NCI-H2029 treated with DMSO at 0.1 percent for 48 hours (cell line): ENCODE measurements around the gene AHCYL1.
A peak's percentile ranks its signal among the peaks of the same experiment; 100 is the strongest.
"Not testable (repeated sequence)": the region's sequence is repeated elsewhere in the genome, so short reads cannot be mapped to it uniquely, and the experiment has no call there.

Experiments used
- DNase-seq: peaks from one replicate; lab custom pipeline; 2025; lab: John Stamatoyannopoulos, UW

Gene AHCYL1

GRCh38 chr1:109984456-109985246 lies at the start of gene AHCYL1:
AHCYL1 (plus strand) TSS chr1:109984765; CDS start chr1:109985053, 288 bp downstream.
- peak; percentile 91 for DNase-seq

DNA sequence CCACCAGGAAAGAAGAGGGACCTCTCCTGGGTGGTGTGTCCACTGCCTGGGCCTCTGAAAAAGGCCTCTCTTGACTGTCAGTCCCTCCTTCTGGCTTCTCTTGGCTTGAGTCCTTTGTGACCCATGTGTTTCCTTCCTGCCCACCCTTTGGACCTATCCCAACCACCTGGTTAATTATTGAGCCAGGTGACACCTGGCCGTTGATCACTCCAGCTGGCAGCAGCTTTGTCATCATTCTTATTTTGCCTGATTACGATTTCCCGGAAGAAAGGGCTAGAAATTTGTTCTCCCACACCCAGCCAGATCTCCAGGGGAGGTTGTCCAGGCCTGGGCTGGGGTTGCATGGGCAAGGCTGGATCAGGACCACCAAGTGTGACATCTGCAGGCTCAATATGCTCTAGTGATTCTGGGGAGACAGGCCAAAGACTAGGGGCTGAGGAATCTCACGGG lies 49.1 kb upstream of the AHCYL1 start:
- peak; percentile 11 for DNase-seq

- DNase-seq: no peak
Measured at GRCh38 chr1:109937738-109938137, 46.8 kb upstream of the AHCYL1 start.

DNA sequence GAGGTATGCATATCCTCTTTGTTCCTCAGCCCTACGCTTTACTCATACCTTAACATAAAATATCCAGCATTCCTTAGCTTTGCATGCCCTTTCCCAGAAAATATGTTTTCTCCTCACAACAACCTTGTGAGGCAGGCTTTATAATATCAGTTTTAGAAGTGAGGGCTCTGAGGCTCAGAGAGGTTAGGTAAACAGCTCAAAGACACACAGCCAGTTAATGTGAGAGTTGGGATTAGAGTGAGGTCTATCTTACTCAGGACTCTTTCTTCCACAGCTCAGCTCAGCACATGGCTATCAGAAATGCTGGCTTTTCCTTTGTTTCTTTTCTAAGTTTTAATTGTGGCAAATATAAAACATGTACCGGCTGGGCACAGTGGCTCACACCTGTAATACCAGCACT lies 46.0 kb upstream of the AHCYL1 start:
- no peak for DNase-seq

DNA sequence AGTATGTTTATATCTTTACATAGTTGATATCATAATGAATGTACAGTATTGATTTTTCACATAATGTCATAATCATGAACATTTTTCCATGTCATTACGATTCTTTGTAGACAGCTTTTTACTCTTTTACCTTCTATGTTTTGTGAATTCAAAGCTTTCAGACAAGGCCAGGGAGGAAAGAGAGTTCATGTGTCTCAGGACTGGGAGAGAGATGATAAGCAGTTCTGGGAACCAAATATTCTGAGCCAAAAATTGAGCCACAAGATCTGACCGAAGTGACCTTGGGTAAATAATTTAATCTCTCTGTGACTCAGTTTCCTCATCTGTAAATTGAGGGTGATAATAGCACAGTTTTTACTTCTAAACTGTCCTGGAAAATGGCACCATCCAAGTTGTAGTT lies 42.1 kb upstream of the AHCYL1 start:
- no peak for DNase-seq

GRCh38 chr1:109944541-109944940 lies 40.0 kb upstream of the AHCYL1 start:
- no peak for DNase-seq

- DNase-seq: no peak
Measured at GRCh38 chr1:109946511-109946910, 38.1 kb upstream of the AHCYL1 start.

DNA sequence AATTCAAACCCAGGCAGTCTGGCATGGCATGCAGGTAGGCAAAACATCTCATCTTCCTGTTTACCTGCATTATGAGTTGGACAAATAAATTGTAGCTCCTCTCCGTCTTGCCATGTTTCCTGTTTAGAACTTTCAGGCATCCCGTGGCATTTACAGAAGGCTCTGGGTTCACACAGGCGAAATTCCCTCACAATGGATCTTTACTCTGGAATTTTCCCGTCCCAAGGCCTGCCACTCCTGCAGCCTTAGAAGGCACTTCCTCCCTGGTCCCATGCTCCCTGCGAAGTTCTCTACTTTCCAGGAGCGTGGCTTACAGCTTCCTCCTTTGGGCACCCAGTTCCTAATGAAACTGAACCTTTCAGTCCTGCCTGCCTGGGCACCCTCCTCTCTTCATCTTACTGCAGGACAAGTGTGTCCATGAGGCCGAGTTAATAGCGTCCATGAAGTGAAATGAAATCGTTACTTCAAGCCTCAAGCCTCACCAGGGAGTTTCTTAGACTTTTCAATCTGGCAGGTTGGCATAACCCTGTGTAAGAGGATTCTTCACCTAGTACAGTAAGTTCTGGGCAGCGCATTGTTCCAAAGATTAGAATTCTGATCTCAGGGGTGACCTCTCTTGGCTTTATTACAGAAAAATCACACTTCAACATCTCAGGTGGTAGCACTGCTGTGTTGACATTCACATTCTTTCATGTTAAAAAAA lies 36.8 kb upstream of the AHCYL1 start:
- DNase-seq: no peak

GRCh38 chr1:109948285-109948630 lies 36.3 kb upstream of the AHCYL1 start:
- DNase-seq: no peak

- no peak for DNase-seq
Measured at GRCh38 chr1:109950038-109950437, 34.5 kb upstream of the AHCYL1 start.

DNA sequence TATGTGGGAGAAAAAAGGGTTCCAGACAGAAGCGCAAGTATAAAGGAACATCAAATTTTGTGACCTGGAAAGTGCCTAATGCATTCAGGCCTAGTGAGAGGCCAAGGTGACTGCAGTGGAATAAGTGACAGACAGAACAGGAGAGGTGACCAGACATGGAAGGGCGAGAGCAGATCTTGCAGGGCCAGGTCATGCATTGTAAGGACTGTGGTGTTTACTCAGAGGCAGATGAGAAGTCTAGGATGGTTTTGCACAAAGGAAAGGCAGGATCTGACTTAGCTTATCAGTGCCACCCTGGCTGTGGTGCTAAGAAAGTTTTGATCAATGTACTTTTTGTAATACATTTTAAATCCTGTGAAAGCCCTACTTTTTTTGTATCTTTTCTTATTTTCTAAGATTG lies 34.1 kb upstream of the AHCYL1 start:
- no peak for DNase-seq

GRCh38 chr1:109951501-109951900 lies 33.1 kb upstream of the AHCYL1 start:
- DNase-seq: not testable (repeated sequence)

GRCh38 chr1:109954041-109954512 lies 30.5 kb upstream of the AHCYL1 start:
- DNase-seq: no peak

GRCh38 chr1:109959632-109959973 lies 25.0 kb upstream of the AHCYL1 start:
- DNase-seq: no peak

GRCh38 chr1:109959974-109960744 lies 24.4 kb upstream of the AHCYL1 start:
- DNase-seq: peak; percentile 51

DNA sequence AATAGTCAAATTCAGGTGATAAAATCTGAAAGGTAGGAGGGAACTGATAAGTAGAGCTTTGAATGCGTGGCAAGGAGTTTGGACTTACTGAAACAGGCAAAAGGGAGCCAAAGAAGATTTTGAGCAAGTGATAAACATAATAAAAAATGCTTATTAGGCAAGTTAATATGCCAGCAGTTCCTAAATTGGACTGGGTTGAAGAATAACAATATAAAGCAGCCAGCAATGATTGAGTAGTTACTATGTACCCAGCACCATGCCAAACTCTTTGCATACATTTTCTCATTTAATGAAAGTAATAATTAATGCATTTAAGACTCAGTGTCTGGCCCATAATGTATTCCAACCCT lies 23.8 kb upstream of the AHCYL1 start:
- DNase-seq: no peak

DNA sequence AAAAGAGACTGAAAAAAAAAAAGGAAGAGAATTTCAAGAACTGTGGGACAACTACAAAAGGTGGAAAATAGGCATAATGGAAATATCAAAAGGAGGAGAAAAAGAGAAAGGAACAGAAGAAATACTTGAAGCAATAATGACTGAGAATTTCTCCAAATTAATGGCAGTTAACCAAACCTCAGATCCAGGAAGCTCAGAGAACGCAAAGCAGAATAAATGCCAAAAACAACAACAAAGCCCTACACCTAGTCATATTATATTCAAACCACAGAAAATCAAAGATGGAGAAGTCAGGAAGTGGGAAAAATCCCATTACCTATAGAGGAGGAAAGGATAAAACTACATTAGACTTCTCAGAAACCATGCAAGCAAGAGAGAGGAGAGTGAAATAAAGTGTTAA lies 20.7 kb upstream of the AHCYL1 start:
- DNase-seq: no peak

GRCh38 chr1:109969146-109969829 lies 15.3 kb upstream of the AHCYL1 start:
- peak; percentile 16 for DNase-seq

DNA sequence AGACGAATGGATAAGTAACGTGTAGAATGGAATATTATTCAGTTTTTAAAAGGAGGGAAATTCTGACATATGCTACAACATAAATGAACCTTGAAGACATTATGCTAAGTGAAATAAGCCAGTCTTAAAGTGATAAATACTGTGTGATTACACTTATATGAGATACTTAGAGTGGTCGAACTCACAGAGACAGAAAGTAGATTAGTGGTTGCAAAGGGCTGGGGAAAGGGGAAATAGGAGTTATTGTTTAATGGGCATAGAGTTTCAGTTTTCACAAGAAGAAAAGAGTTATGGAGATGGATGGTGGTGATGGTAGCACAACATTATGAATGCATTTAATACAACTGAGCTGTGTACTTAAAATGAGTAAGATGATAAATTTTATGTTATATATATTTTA lies 14.7 kb upstream of the AHCYL1 start:
- DNase-seq: no peak

DNA sequence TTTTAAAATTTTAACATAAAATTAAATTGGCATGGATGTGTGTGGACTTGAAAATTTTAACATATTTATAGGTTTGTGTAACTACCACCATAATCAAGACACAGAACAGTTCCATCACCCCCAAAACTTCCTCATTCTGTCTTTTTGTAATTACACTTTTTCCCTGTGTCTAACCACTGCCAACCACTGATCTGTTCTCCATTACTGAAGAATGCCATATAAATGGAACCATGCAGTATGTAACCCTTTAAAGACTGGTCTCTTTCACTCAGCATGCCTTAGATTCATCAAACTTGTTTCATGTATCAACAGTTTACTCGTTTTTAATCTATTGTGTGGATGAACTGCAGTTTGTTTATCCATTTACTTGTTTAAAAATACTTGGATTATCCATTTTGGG lies 13.0 kb upstream of the AHCYL1 start:
- DNase-seq: no peak

- no peak for DNase-seq
Measured at GRCh38 chr1:109974191-109974590, 10.4 kb upstream of the AHCYL1 start.

GRCh38 chr1:109975718-109976117 lies 8.8 kb upstream of the AHCYL1 start:
- no peak for DNase-seq
